CD4-positive, alpha-beta T cell treated with Interleukin-15 for 1 hour (primary cell): ENCODE data around the gene STAT5A.
"Not testable (repeated sequence)": the region's sequence is repeated elsewhere in the genome, so short reads cannot be mapped to it uniquely, and the experiment has no call there.

Experiments
- DNase-seq: peaks from one replicate; pipeline ENCODE4 v3.0.0-alpha.2; 2020

STAT5A gene

DNA sequence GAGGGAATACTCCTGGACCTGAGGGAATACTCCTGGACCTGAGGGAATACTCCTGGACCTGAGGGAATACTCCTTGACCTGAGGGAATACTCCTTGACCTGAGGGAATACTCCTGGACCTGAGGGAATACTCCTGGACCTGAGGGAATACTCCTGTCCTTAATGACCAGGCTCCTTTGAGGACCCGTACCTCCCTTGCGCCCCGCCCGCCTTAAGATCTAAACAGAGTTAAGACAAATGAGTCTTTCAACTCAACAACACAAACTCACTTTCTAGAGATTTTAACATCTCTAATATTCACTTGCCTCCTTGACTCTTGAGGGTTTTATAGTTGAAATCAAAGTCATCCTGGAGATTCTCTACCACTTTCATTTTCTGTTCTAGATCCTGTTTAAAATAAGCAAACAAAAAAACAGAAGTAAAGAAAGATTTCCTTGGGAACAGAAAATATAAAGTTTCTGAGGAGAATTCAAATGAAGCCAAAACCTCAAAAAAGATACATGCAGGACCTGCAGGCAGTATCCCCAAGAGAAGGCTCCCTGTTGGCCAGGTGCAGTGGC is 50.2 kb downstream of the STAT5A start:
- DNase-seq, result no peak

- no peak for DNase-seq
These were observed 50.9 kb downstream of the STAT5A start for GRCh38 chr17:42339221-42339620.

GRCh38 chr17:42340691-42341127 is 52.4 kb downstream of the STAT5A start:
- no peak for DNase-seq

- no peak for DNase-seq
These were observed 53.3 kb downstream of the STAT5A start for GRCh38 chr17:42341568-42341967.

DNA sequence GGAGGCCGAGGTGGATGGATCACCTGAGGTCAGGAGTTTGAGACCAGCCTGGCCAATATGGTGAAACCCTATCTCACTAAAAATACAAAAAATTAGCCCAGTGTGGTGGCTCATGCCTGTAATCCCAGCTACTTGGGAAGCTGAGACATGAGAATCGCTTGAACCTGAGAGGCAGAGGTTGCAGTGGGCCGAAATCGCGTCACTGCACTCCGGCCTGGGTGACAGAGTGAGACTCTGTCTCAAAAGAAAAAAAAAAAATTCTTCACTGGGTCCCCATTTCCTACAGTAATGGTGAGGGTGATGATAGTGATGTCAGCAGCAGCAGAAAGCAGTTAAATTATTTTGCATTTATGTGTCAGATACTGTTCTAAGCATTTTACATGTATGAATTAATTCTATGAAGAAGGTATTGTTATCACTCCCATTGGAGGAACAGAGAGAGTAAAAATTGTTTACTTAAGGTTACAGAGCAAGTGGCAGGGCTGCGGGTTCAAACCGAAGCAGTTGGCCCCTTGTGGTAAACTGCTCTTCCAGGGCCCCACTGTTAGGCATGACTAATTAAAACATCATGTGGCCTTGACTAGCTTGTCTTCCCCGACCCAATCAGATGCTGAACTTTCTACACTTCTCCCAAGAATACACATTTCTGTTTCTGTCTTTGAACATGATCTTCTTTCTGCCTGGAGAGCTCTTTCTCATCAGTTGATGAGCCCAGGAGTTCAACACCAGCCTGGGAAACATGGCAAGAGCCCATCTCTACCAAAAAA is 54.1 kb downstream of the STAT5A start:
- no peak for DNase-seq

DNA sequence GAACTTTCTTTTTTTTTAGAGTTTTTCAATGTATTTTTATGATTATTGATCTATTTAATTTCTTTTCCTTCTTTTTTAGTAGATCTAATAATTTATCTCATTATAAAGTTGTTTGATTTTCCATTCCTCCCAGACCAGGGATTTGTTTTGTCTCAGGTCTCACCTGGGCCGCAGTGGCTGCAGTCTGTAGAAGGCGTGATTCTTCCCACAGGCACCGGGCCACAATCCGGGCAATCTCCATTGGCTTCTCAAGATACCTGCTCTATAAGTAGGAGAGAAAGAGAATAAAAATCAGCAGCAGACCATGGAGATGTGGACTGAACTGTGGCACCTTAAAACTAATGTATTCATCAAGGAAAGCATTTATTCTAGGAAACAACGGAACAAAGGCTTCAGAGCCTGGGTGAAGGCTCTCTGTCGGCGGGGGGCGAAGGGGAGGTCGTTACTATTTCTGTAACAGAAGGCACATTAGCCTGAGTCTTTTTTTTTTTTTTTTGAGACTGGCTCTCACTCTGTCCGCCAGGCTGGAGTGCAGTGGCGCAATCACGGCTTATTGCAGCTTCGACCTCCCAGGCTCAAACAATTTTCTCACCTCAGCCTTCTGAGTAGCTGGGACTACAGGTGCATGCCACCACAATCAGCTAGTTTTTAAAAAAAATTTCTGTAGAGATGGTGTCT is 57.2 kb downstream of the STAT5A start:
- DNase-seq, result no peak

DNA sequence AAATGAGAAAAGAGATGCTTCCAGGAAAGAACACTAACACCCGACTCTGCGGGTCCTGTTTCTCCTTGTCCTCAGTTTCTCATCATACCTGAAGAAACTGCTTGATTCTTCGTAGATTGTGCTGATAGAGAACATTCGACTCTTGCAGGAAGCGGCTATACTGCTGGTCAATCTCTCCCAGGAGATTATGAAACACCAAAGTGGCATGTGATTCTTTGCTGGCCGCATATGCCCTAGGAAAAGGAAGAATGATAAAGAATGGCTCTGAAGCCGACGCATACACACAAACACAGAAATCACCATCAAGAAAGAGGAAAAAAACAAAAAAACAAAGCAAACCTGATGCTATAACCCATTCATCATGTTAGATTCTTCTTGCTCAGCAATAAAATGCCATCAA is 58.2 kb downstream of the STAT5A start:
- DNase-seq, result no peak

- DNase-seq, result no peak
These were observed 58.9 kb downstream of the STAT5A start for GRCh38 chr17:42347198-42347597.

- no peak for DNase-seq
These were observed 59.3 kb downstream of the STAT5A start for GRCh38 chr17:42347606-42348005.

GRCh38 chr17:42348104-42348503 is 59.8 kb downstream of the STAT5A start:
- DNase-seq, result no peak

GRCh38 chr17:42354956-42355843 is 66.9 kb downstream of the STAT5A start:
- no peak for DNase-seq

DNA sequence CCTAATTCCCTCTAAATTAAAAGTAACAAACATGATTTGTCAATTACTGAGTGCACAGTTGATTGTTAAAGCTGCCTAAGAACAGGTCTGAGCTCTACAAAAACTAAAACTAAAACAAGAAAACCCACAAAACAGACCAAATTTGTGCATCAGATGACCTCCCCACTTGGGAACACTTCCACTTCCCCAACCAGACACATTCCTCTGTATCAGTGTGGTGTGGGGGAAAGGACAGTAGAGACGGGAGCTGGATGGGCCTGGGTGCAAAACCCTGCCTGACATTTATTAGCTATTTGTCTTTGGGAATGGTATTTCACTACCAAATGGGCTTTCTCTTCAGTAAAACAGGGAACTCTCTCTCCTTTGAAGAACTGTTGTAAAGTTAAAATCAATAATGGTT is 70.1 kb downstream of the STAT5A start:
- DNase-seq, result no peak

- DNase-seq, result no peak
These were observed 70.8 kb downstream of the STAT5A start for GRCh38 chr17:42359133-42359532.

- DNase-seq, result not testable (repeated sequence)
These were observed 72.1 kb downstream of the STAT5A start for GRCh38 chr17:42360388-42360787.
